Right lobe of liver (tissue), 4 donors: ENCODE measurements around the gene KIF15.

Experiments
- POLR2A ChIP-seq: fragments of 450-650 bp; IDR thresholded peaks from one replicate; pipeline ENCODE4 v1.6.1; 2017; ENCODE audit warnings: antibody characterized with exemption, mild to moderate bottlenecking
- TF ChIP-seq, protein P1 (sequence below), 4 donors: fragments of 200-600 bp in 3 of 4; fragments of 450-650 bp in 1 of 4; IDR thresholded peaks; one replicate each; pipeline versions ENCODE4 v1.5.1 to v1.8.0; 2016 to 2022; ENCODE audit warnings: antibody characterized with exemption in 4 of 4, mild to moderate bottlenecking in 2 of 4
- donor health status: DM: no; HTN: no; CAD: no.
- donor health status: DM: no; HTN: no; CAD: no.
- donor health status: DM: no; HTN: yes; CAD: no.

DNA sequence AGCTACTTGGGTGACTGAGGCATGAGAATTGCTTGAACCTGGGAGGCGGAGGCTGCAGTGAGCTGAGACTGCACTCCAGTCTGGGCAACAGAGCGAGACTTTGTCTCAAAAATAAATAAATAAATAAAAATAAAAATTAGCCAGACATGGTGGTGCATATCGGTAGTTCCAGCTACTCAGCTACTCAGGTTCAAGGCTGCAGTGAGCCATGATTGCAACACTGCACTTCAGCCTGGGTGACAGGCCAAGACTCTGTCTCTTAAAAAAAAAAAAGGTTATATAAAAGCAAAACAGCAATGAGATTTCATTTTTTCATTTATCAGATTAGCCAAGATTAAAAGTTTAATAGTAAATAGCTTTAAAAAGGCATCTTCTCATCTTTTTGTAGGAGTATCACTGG lies 115.7 kb downstream of the KIF15 start:
- TF ChIP-seq POLR2A: no peak
- TF ChIP-seq, protein P1, sequence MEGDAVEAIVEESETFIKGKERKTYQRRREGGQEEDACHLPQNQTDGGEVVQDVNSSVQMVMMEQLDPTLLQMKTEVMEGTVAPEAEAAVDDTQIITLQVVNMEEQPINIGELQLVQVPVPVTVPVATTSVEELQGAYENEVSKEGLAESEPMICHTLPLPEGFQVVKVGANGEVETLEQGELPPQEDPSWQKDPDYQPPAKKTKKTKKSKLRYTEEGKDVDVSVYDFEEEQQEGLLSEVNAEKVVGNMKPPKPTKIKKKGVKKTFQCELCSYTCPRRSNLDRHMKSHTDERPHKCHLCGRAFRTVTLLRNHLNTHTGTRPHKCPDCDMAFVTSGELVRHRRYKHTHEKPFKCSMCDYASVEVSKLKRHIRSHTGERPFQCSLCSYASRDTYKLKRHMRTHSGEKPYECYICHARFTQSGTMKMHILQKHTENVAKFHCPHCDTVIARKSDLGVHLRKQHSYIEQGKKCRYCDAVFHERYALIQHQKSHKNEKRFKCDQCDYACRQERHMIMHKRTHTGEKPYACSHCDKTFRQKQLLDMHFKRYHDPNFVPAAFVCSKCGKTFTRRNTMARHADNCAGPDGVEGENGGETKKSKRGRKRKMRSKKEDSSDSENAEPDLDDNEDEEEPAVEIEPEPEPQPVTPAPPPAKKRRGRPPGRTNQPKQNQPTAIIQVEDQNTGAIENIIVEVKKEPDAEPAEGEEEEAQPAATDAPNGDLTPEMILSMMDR (IDR thresholded peaks at IDR 0.05): no peak
